HepG2 (cell line): Measurements from ENCODE around the gene CASS4. TPM values are rescaled to one million over a fixed set of nuclear protein-coding genes. Genes with fewer than 3 reads are reported as not detected.
"Not testable (repeated sequence)": the region's sequence is repeated elsewhere in the genome, so short reads cannot be mapped to it uniquely, and the experiment has no call there.

Source experiments
- ATAC-seq: fragments of 200-7000 bp; cut with Tn5 transposase; 3 replicates; pipeline ENCODE4 v1.9.1; 2020; ENCODE audit warnings: mild to moderate bottlenecking, moderate library complexity
- BruUV-seq: library from RNA; stranded (reverse); fragments of 400-500 nt; replicated peaks from 2 replicates; lab custom pipeline; 2021; lab: Mats Ljungman, UMichigan
- CTCF ChIA-PET: fragments of 300-600 bp; formaldehyde crosslinking; extraction: SDS; loops from one replicate; lab custom pipeline; 2021; ENCODE audit warnings: low total read pairs, inconsistent platforms, low intra/inter-chr PET ratio; lab: Yijun Ruan, JAX
- POLR2A ChIA-PET: fragments of 350-600 bp; sonication (Branson Sonifier 250); formaldehyde crosslinking; loops from one replicate; lab custom pipeline; 2020; ENCODE audit warnings: antibody characterized with exemption, inconsistent platforms; lab: Yijun Ruan, JAX
- DNase-seq: peaks from one replicate; pipeline ENCODE4 v3.0.0-alpha.2; 2015; ENCODE audit warnings: low spot score
- FAIRE-seq: peaks from 3 replicates; lab custom pipeline; 2011; peaks lifted over from hg19 to GRCh38; lab: Jason Lieb, UNC
- H2AFZ ChIP-seq: one replicate; pipeline ENCODE4 v1.6.1; 2011; ENCODE audit warnings: low read length, inconsistent platforms
- H3K27ac ChIP-seq: fragments of 300-600 bp; 3 replicates; pipeline ENCODE4 v1.8.0; 2011; ENCODE audit warnings: mixed run types, mild to moderate bottlenecking, mixed read lengths, low read length, inconsistent platforms; ENCODE audit not compliant: insufficient read depth; ENCODE audit errors: extremely low read length
- H3K27me3 ChIP-seq, 2 experiments: fragments of 200-600 bp in 1 of 2; 2 replicates in 1 of 2; 3 replicates in 1 of 2; pipeline versions ENCODE4 v1.6.0 to v1.8.0; 2011; ENCODE audit warnings: low read length in 2 of 2, mild to moderate bottlenecking in 2 of 2, moderate library complexity in 2 of 2, inconsistent platforms in 1 of 2; ENCODE audit not compliant: insufficient read depth in 2 of 2, control insufficient read depth in 1 of 2
- H3K36me3 ChIP-seq, 2 experiments: fragments of 200-600 bp in 1 of 2; replicated peaks in 1 of 2; 2 replicates in 1 of 2; 3 replicates in 1 of 2; pipeline versions ENCODE4 v1.5.1 to v1.8.0; 2011; ENCODE audit warnings: low read length in 2 of 2, inconsistent platforms in 1 of 2; ENCODE audit not compliant: insufficient read depth in 2 of 2, control insufficient read depth in 1 of 2
- H3K4me1 ChIP-seq: 2 replicates; pipeline ENCODE4 v1.5.1; 2012; ENCODE audit warnings: low read length, inconsistent platforms; ENCODE audit not compliant: insufficient read depth
- H3K4me2 ChIP-seq: 2 replicates; pipeline ENCODE4 v1.6.0; 2011; ENCODE audit warnings: low read depth, low read length, inconsistent platforms
- H3K4me3 ChIP-seq, 3 experiments: fragments of 200-600 bp in 1 of 3; sonication (generic), shearing (Covaris generic) in 1 of 3; replicated peaks in 1 of 3; 2 replicates each; pipeline ENCODE4 v1.5.1; 2011 to 2016; ENCODE audit warnings: low read length in 3 of 3, inconsistent platforms in 2 of 3, low read depth in 2 of 3, mild to moderate bottlenecking in 2 of 3, control low read depth in 1 of 3, mixed read lengths in 1 of 3; ENCODE audit not compliant: insufficient read depth in 1 of 3
- H3K79me2 ChIP-seq: one replicate; pipeline ENCODE4 v1.6.1; 2011; ENCODE audit warnings: low read length, inconsistent platforms; ENCODE audit not compliant: insufficient read depth
- H3K9ac ChIP-seq: 2 replicates; pipeline ENCODE4 v1.6.0; 2011; ENCODE audit warnings: mild to moderate bottlenecking, low read depth, low read length, inconsistent platforms; ENCODE audit not compliant: insufficient read depth
- H3K9me3 ChIP-seq: 2 replicates; pipeline ENCODE4 v1.5.1; 2012; ENCODE audit warnings: mild to moderate bottlenecking, low read length
- H4K20me1 ChIP-seq: 2 replicates; pipeline ENCODE4 v1.6.0; 2011; ENCODE audit warnings: inconsistent platforms, mild to moderate bottlenecking, low read length, moderate library complexity; ENCODE audit not compliant: insufficient read depth
- POLR2AphosphoS5 ChIP-seq: IDR thresholded peaks from 2 replicates; pipeline ENCODE4 v1.6.1; 2012; ENCODE audit warnings: low read depth, low read length
- ZBTB4 ChIP-seq: sonication (generic); formaldehyde crosslinking; IDR thresholded peaks from 2 replicates; pipeline ENCODE4 v1.4.0; 2020; ENCODE audit warnings: missing genetic modification reagents, mild to moderate bottlenecking, borderline replicate concordance
- ZNF280D ChIP-seq: sonication (generic); formaldehyde crosslinking; IDR thresholded peaks from 2 replicates; pipeline ENCODE4 v1.5.1; 2020; ENCODE audit warnings: mild to moderate bottlenecking, missing genetic modification reagents
- ZNF570 ChIP-seq: sonication (generic); formaldehyde crosslinking; IDR thresholded peaks from 2 replicates; pipeline ENCODE4 v1.4.0; 2020; ENCODE audit warnings: mild to moderate bottlenecking, missing genetic modification reagents, borderline replicate concordance
- ZNF770 ChIP-seq: sonication (generic); formaldehyde crosslinking; IDR thresholded peaks from 2 replicates; pipeline ENCODE4 v1.5.0; 2020; ENCODE audit warnings: mild to moderate bottlenecking, missing genetic modification reagents
- ZNF777 ChIP-seq: sonication (generic); formaldehyde crosslinking; IDR thresholded peaks from 2 replicates; pipeline ENCODE4 v1.4.0; 2020; ENCODE audit warnings: missing genetic modification reagents
- ZSCAN21 ChIP-seq: sonication (generic); formaldehyde crosslinking; IDR thresholded peaks from 2 replicates; pipeline ENCODE4 v1.8.0; 2022; ENCODE audit warnings: mild to moderate bottlenecking, missing genetic modification reagents, moderate library complexity, borderline replicate concordance
- WGBS: methylation state at CpG from one replicate; pipeline ENCODE4 v1.1.6; 2017; ENCODE audit warnings: low lambda C conversion rate; 5-methylcytosine and 5-hydroxymethylcytosine counted together
- in situ Hi-C: cut with HindIII; loops from 2 replicates; pipeline ENCODE4 v1.10.0; 2017; ENCODE audit warnings: low pct_unique_long_range_greater_than_20kb; ENCODE audit not compliant: extremely low pct_ligation_motif_present
- intact Hi-C: fragments of 100-400 bp; cut with micrococcal nuclease; formaldehyde crosslinking; loops from one replicate; pipeline ENCODE4 v1.10.0; 2022; ENCODE audit not compliant: unreplicated experiment
- polyA plus RNA-seq, 8 experiments: library from polyadenylated mRNA; depleted of rRNA in 3 of 8; stranded (reverse) in 7 of 8; unstranded in 1 of 8; fragments of >200 nt; fragmentation: Illumina TruSeq in 4 of 8; extraction: Trizol in 4 of 8; gene quantifications; 2 replicates each; pipeline versions ENCODE4 v1.2.1 to v1.2.3, GENCODE V29; 2011 to 2016; ENCODE audit warnings: low read depth in 4 of 8, missing spikeins in 1 of 8, mixed read lengths in 1 of 8; ENCODE audit not compliant: insufficient read depth in 1 of 8
- total RNA-seq, 5 experiments: library from RNA; depleted of rRNA; stranded (reverse); fragments of >200 nt; fragmentation: Illumina TruSeq; extraction: Trizol; gene quantifications; 2 replicates each; pipeline ENCODE4 v1.2.3, GENCODE V29; 2016; ENCODE audit warnings: low read depth in 1 of 5

CASS4 gene
- total and polyA plus RNA-seq, 2 of the 13 experiments (the other 11 are each of a cell fraction or from before 2014, with no cell fraction given), result 0.17 to 0.49 TPM

- no peak overlapping the region for H3K27ac ChIP-seq
- H2AFZ ChIP-seq, result no peak overlapping the region
- H3K4me3 ChIP-seq, result peak overlapping the region in 2 of 3 experiments; percentile 2 to 5; a peak in 1 of 6 replicates
- TF ChIP-seq ZNF570 (CRISPR knock-in tag), result no peak
- TF ChIP-seq POLR2AphosphoS5, result peak; percentile 26; the same call in 1 of the 2 replicates
- TF ChIP-seq ZNF280D (CRISPR knock-in tag), result no peak
- POLR2A ChIA-PET, result no interaction called here
- in situ Hi-C loops (no loop called here), intact Hi-C loops (no loop called here)
- H3K36me3 ChIP-seq, result peaks cover 13 to 42% of the 10 kb centered on the region in 2 experiments
- peaks cover 0 to 4% of the 10 kb centered on the region in 2 experiments; a peak in 1 of 5 replicates for H3K27me3 ChIP-seq
- CTCF ChIA-PET, result no interaction called here
- no peaks in the 10 kb centered on the region for H3K9me3 ChIP-seq
- ATAC-seq (no peak), DNase-seq (no peak), FAIRE-seq (no peak)
- H3K9ac ChIP-seq, result 0 out of 2 replicates have a peak overlapping the region, but pooled peaks have one; percentile 13
- H3K4me1 ChIP-seq, result peaks cover 73% of the 10 kb centered on the region
- H3K79me2 ChIP-seq, result peaks cover 87% of the 10 kb centered on the region
- WGBS, result 96% methylated on average over 4 of the region's 4 CpGs
- no TSS peak for BruUV-seq
- peak overlapping the region; percentile 82 for H3K4me2 ChIP-seq
- H4K20me1 ChIP-seq, result no peaks in the 10 kb centered on the region
Measured at GRCh38 chr20:56389807-56390206, 22.3 kb upstream of the CASS4 start.

GRCh38 chr20:56390396-56390795, 21.7 kb upstream of the CASS4 start:
- H3K9me3 ChIP-seq, intact Hi-C loops, ATAC-seq, DNase-seq, H4K20me1 ChIP-seq, POLR2A ChIA-PET, BruUV-seq, FAIRE-seq, H3K27me3 ChIP-seq, in situ Hi-C loops, CTCF ChIA-PET, H2AFZ ChIP-seq: not testable (repeated sequence)
- Histone ChIP-seq H3K4me2 (peak overlapping the region; percentile 82), H3K9ac (peak overlapping the region; percentile 93), H3K27ac (peak overlapping the region; percentile 88), H3K79me2 (peaks cover 87% of the 10 kb centered on the region), H3K4me3 (peak overlapping the region; percentile 90 to 94 (median 92); a peak in 5 of 6 replicates), H3K4me1 (peaks cover 69% of the 10 kb centered on the region), H3K36me3 (peaks cover 13 to 42% of the 10 kb centered on the region in 2 experiments)
- WGBS, result 89% methylated on average over 9 of the region's 9 CpGs
- TF ChIP-seq ZNF770 (CRISPR knock-in tag) (peak; percentile 78), ZNF777 (0 out of 2 replicates have a peak, but pooled peaks have one; percentile 10), ZBTB4 (CRISPR knock-in tag) (0 out of 2 replicates have a peak, but pooled peaks have one; percentile 29), ZSCAN21 (0 out of 2 replicates have a peak, but pooled peaks have one; percentile 17)
